Activated CD8-positive, alpha-beta memory T cell treated with anti-CD3 and anti-CD28 coated beads, Interleukin-2, amount 10 ng/mL, durations not matched to agents 7 days and 5 days (primary cell): ENCODE data around the gene LPP. TPM values are rescaled to one million over a fixed set of nuclear protein-coding genes. Genes with fewer than 3 reads are reported as not detected.
A peak's percentile ranks its signal among the peaks of the same experiment; 100 is the strongest.

Experiments used
- ATAC-seq: fragments of 150-1000 bp; cut with Tn5 transposase; one replicate; pipeline ENCODE4 v1.10.0; 2021; ENCODE audit warnings: moderate library complexity
- CTCF ChIA-PET: fragments of 350-600 bp; sonication (Branson Sonifier 250); formaldehyde crosslinking; loops from one replicate; lab custom pipeline; 2021; ENCODE audit warnings: antibody characterized with exemption; lab: Charles Lee
- DNase-seq: peaks from one replicate; pipeline ENCODE4 v3.0.0-alpha.2; 2020
- H3K27ac Mint-ChIP-seq: one replicate; pipeline ENCODE4 v1.8.0; 2021; ENCODE audit warnings: mild to moderate bottlenecking, mixed read lengths
- H3K27me3 Mint-ChIP-seq: one replicate; pipeline ENCODE4 v1.8.0; 2021; ENCODE audit warnings: mixed read lengths
- H3K36me3 Mint-ChIP-seq: one replicate; pipeline ENCODE4 v1.8.0; 2021; ENCODE audit warnings: mild to moderate bottlenecking, mixed read lengths
- H3K4me1 Mint-ChIP-seq: one replicate; pipeline ENCODE4 v1.8.0; 2021; ENCODE audit warnings: mixed read lengths
- H3K4me3 Mint-ChIP-seq: one replicate; pipeline ENCODE4 v1.8.0; 2021; ENCODE audit warnings: mild to moderate bottlenecking, moderate library complexity, mixed read lengths
- H3K9me3 Mint-ChIP-seq: one replicate; pipeline ENCODE4 v1.8.0; 2022; ENCODE audit warnings: low read depth, mixed read lengths
- total RNA-seq, 2 experiments: library from RNA; stranded (reverse); gene quantifications; one replicate each; pipeline ENCODE4 v1.2.3, GENCODE V29; 2021

Gene LPP
- total RNA-seq, 2 experiments from 2014 or later = 23.6 to 57.1 TPM

GRCh38 chr3:188148318-188148717 is 5.6 kb upstream of the LPP start:
- Mint-ChIP-seq H3K9me3 (no peaks in the 10 kb centered on the region), H3K4me1 (peaks cover 11% of the 10 kb centered on the region), H3K36me3 (peaks cover 2% of the 10 kb centered on the region), H3K27me3 (no peaks in the 10 kb centered on the region), H3K27ac (no peak overlapping the region), H3K4me3 (no peak overlapping the region)
- CTCF ChIA-PET = no interaction called here
- ATAC-seq = no peak
- DNase-seq = no peak

DNA sequence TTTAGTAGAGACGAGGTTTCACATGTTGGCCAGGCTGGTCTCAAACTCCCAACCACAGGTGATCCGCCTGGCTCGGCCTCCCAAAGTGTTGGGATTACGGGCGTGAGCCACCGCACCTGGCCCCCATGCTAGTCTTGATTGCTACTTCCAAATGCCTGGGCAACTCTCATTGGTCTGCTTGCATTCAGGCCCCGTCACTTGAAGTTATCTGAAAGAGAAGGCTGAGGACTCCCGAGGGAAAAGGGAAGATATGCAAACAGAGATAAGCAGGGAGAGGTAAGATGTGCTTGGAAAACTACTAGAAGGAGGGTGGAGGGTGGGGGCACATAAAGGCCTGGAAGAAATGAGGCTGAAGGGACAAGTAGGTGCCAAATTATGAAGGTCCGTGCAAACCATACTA is 4.4 kb upstream of the LPP start:
- Mint-ChIP-seq H3K4me3 (no peak overlapping the region), H3K27me3 (no peaks in the 10 kb centered on the region), H3K27ac (no peak overlapping the region), H3K4me1 (peaks cover 14% of the 10 kb centered on the region), H3K9me3 (no peaks in the 10 kb centered on the region), H3K36me3 (peaks cover 4% of the 10 kb centered on the region)
- ATAC-seq (no peak), DNase-seq (no peak)
- CTCF ChIA-PET = no interaction called here

DNA sequence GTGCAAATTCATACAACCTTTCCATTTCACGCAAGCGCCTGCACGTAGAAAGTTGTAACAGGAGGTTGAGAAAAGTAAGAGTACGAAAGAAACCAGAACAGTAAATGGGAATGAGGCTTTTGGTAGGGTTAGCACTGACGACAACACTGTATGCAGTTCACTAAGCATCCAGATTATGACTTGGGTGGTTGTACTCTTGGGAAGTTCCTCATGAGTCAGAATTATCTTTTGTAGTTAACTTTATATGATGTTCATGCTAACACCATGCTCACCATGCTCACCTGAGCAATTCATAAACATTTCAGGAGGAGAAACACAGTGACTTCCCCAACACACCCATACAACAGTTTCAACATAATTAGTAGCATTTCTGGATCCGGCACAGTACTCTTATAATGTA is 3.0 kb upstream of the LPP start:
- Mint-ChIP-seq H3K9me3 (no peaks in the 10 kb centered on the region), H3K4me1 (peaks cover 28% of the 10 kb centered on the region), H3K36me3 (peaks cover 4% of the 10 kb centered on the region), H3K27ac (no peak overlapping the region), H3K27me3 (no peaks in the 10 kb centered on the region), H3K4me3 (no peak overlapping the region)
- no peak for ATAC-seq
- no peak for DNase-seq
- CTCF ChIA-PET = interaction anchor here (1.0 to 1.2 kb wide), 2 partner anchors 19 to 403 kb away, joined by 3 to 4 read pairs; no protein-coding TSS in a partner anchor

GRCh38 chr3:188151438-188151837 is 2.5 kb upstream of the LPP start:
- Mint-ChIP-seq H3K27me3 (no peaks in the 10 kb centered on the region), H3K27ac (no peak overlapping the region), H3K4me3 (no peak overlapping the region), H3K36me3 (peaks cover 6% of the 10 kb centered on the region), H3K9me3 (no peaks in the 10 kb centered on the region), H3K4me1 (peaks cover 33% of the 10 kb centered on the region)
- ATAC-seq = no peak
- DNase-seq = no peak
- CTCF ChIA-PET = no interaction called here

DNA sequence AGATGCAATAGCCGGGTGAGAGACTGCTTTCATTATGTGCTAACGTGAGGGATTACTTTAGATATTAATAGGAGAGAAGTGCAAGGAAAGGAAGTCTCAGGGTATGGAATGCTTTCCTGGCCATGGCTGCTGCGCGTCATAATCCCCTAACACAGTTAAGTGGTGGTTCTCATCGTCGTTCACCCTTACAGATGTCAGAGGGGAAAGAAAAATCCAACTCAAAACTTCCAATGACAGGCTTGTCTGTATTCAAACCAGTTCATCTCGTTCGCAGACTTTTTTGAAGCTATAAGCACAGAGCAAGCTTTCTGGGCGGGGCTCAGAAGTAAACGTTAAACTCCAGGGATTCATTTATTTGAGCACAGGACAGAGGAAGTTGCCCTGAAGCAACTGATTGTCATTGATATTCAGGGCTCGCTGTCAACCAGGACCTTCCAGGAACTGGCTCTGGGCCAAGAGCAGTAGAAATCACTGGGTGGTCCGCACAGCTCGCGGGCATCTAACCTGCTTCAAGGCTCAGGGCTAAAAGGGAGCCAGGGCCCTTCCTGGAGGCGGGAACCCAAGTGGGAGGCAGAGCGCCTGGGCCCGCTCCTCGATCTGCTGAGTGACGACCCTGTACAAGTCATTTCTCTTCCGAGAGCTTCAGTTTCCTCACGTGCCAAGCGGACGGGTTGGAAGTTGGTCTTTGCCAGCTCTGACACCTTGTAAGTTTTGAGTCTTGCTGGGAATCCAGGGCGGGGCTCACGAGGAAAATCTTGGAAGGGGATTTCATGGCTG is 1.1 kb upstream of the LPP start:
- CTCF ChIA-PET = interaction anchor here (0.9 to 6.4 kb wide), 4 partner anchors 12 to 414 kb away, joined by 3 to 57 read pairs (median 4); no protein-coding TSS in a partner anchor

GRCh38 chr3:188153437-188154013 is 432 bp upstream of the LPP start:
- peaks cover 43% of the 10 kb centered on the region for H3K4me1 Mint-ChIP-seq
- no peak for DNase-seq
- CTCF ChIA-PET = interaction anchor here (0.9 to 6.4 kb wide), 5 partner anchors 11 to 415 kb away, joined by 3 to 57 read pairs (median 4); no protein-coding TSS in a partner anchor
- peak overlapping the region; percentile 82 for H3K4me3 Mint-ChIP-seq
- H3K36me3 Mint-ChIP-seq = peaks cover 12% of the 10 kb centered on the region
- peak; percentile 17 for ATAC-seq
- H3K27me3 Mint-ChIP-seq = no peaks in the 10 kb centered on the region
- no peaks in the 10 kb centered on the region for H3K9me3 Mint-ChIP-seq
- peak overlapping the region; percentile 62 for H3K27ac Mint-ChIP-seq

More for the DNA sequence above, 1.1 kb upstream of the LPP start:
- Mint-ChIP-seq H3K36me3 (peaks cover 11% of the 10 kb centered on the region), H3K27me3 (no peaks in the 10 kb centered on the region), H3K27ac (peak overlapping the region; percentile 62), H3K4me3 (peak overlapping the region; percentile 82), H3K9me3 (no peaks in the 10 kb centered on the region), H3K4me1 (peaks cover 44% of the 10 kb centered on the region)
- DNase-seq = no peak
- ATAC-seq = no peak

DNA sequence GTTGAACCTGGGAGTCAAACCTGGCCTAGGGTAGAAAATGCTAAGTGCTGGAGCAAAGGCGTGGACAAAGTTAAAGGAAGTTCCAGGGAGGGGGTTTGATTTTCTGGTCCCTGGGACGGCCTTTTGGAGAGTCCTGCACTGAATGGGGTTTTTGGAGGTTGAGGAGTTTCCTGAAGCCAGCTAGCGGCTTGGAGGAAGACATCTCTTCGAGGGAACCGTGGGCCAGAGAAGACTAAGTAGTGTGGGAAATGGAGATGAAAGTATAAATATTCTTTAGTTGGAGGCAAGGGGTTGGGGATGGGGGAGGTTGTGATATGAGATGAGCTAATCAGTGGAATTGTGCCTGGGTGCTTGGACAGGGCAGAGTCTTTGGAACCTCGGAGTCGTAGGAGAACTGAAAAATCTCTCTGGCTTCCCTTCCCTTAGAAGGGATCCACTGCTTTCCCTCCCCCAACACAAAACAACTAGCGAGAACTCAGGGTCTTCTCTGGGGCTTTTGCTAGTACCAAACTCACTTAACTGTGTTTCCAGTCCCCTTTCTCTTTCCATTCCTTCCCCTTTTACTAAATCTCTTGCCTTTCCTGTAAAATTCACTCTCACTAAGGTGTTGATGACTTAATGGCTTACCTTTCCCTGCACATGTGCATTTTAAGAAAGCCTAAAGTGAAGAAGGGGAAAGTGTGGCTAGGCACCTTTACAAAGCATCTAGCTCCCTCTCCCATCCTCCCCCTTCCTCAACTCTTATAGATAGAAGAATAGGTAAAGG is 1.0 kb downstream of the LPP start:
- DNase-seq = no peak
- Mint-ChIP-seq H3K4me3 (peak overlapping the region; percentile 82), H3K9me3 (no peaks in the 10 kb centered on the region), H3K4me1 (peaks cover 50% of the 10 kb centered on the region), H3K27me3 (no peaks in the 10 kb centered on the region), H3K27ac (peak overlapping the region; percentile 80), H3K36me3 (peaks cover 12% of the 10 kb centered on the region)
- no peak for ATAC-seq
- CTCF ChIA-PET = interaction anchor here (0.8 to 6.4 kb wide), 7 partner anchors 10 to 416 kb away, joined by 3 to 57 read pairs (median 4); partner anchors contain the start of gene BCL6

- Mint-ChIP-seq H3K9me3 (no peaks in the 10 kb centered on the region), H3K36me3 (peaks cover 18% of the 10 kb centered on the region), H3K4me3 (peak overlapping the region; percentile 82), H3K27ac (peak overlapping the region; percentile 80), H3K27me3 (no peaks in the 10 kb centered on the region), H3K4me1 (peaks cover 57% of the 10 kb centered on the region)
- CTCF ChIA-PET = interaction anchor here (0.7 to 6.4 kb wide), 4 partner anchors 16 to 417 kb away, joined by 3 to 57 read pairs (median 4); no protein-coding TSS in a partner anchor
- ATAC-seq = peak; percentile 31
- DNase-seq = peak; percentile 70
Observed at GRCh38 chr3:188156056-188156455, 2.1 kb downstream of the LPP start.

GRCh38 chr3:188157407-188157806 is 3.5 kb downstream of the LPP start:
- Mint-ChIP-seq H3K27ac (peak overlapping the region; percentile 20), H3K4me1 (peaks cover 57% of the 10 kb centered on the region), H3K4me3 (no peak overlapping the region), H3K9me3 (no peaks in the 10 kb centered on the region), H3K27me3 (no peaks in the 10 kb centered on the region), H3K36me3 (peaks cover 23% of the 10 kb centered on the region)
- CTCF ChIA-PET = interaction anchor here (6.4 kb wide), 1 partner anchor 419 kb away, joined by 57 read pairs; no protein-coding TSS in a partner anchor
- no peak for ATAC-seq
- no peak for DNase-seq

- no peaks in the 10 kb centered on the region for H3K27me3 Mint-ChIP-seq
- DNase-seq (no peak), ATAC-seq (no peak)
- no peak overlapping the region for H3K4me3 Mint-ChIP-seq
- no peaks in the 10 kb centered on the region for H3K9me3 Mint-ChIP-seq
- H3K27ac Mint-ChIP-seq = no peak overlapping the region
- H3K36me3 Mint-ChIP-seq = peaks cover 23% of the 10 kb centered on the region
- CTCF ChIA-PET = interaction anchor here (0.6 to 6.4 kb wide), 2 partner anchors 135 to 419 kb away, joined by 3 to 57 read pairs; no protein-coding TSS in a partner anchor
- H3K4me1 Mint-ChIP-seq = peaks cover 59% of the 10 kb centered on the region
Observed at GRCh38 chr3:188157971-188158370, 4.0 kb downstream of the LPP start.

DNA sequence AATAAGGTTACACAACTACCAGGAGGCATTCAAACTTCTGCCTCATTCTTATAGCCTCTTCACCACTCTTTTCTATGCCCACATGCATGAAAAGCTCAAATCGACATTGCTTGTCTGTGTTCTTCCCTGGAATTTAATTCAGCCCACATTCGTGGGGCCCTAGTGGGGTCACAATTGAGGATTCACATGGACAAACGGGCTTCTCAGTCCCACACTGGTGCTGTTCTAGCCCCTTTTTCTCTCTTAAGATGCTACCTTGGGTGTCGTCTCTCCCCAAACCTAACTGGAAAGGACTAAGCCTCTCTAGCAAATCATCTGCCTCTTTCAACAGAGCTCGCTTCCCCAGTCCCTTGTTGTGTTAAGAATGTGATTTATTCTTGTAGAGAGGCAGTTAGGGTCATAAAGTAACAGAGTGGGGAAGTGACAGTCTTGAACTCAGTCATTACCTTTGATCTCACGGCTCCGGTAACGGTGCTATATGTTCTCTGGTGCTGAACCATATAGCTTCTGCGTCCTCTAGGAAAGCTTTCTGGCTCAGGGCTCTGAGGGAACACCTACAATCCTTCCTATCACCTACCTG is 4.9 kb downstream of the LPP start:
- DNase-seq = no peak
- Mint-ChIP-seq H3K27ac (no peak overlapping the region), H3K27me3 (no peaks in the 10 kb centered on the region), H3K9me3 (no peaks in the 10 kb centered on the region), H3K36me3 (peaks cover 24% of the 10 kb centered on the region), H3K4me3 (no peak overlapping the region), H3K4me1 (peaks cover 60% of the 10 kb centered on the region)
- CTCF ChIA-PET = interaction anchor here (0.5 to 1.1 kb wide), 3 partner anchors 127 to 419 kb away, joined by 3 to 4 read pairs (median 3); no protein-coding TSS in a partner anchor
- ATAC-seq = no peak

GRCh38 chr3:188160751-188161150 is 6.8 kb downstream of the LPP start:
- Mint-ChIP-seq H3K4me3 (no peak overlapping the region), H3K27me3 (no peaks in the 10 kb centered on the region), H3K27ac (peak overlapping the region; percentile 9), H3K9me3 (no peaks in the 10 kb centered on the region), H3K36me3 (peaks cover 26% of the 10 kb centered on the region), H3K4me1 (peaks cover 65% of the 10 kb centered on the region)
- ATAC-seq = no peak
- DNase-seq = no peak
- CTCF ChIA-PET = interaction anchor here (1.0 to 1.7 kb wide), 2 partner anchors 25 to 422 kb away, joined by 3 to 5 read pairs; no protein-coding TSS in a partner anchor
